SK-N-MC (cell line): ENCODE results near the gene FXYD3.

Experiments used
- DNase-seq: peaks from one replicate; pipeline ENCODE4 v3.0.0-alpha.2; 2011; ENCODE audit warnings: low read depth, low spot score
- H3K27ac ChIP-seq: fragments of 200-600 bp; sonication (generic); 2 replicates; pipeline ENCODE4 v1.5.1; 2016; ENCODE audit warnings: mixed run types
- H3K36me3 ChIP-seq: fragments of 200-600 bp; sonication (generic); 2 replicates; pipeline ENCODE4 v1.6.1; 2017; ENCODE audit warnings: antibody characterized with exemption, low read length, mixed read lengths; ENCODE audit not compliant: insufficient read depth
- H3K4me3 ChIP-seq: fragments of 200-600 bp; sonication (generic); 2 replicates; pipeline ENCODE4 v1.5.1; 2016
- H3K9ac ChIP-seq: fragments of 200-600 bp; sonication (generic); 2 replicates; pipeline ENCODE4 v1.8.0; 2017; ENCODE audit warnings: mixed run types, mixed read lengths; ENCODE audit not compliant: insufficient read length
- H3K9me3 ChIP-seq: fragments of 200-600 bp; sonication (generic); 2 replicates; pipeline ENCODE4 v1.6.1; 2017; ENCODE audit warnings: low read depth, mild to moderate bottlenecking, antibody characterized with exemption, low read length, moderate library complexity, mixed read lengths
- EZH2 ChIP-seq: fragments of 200-600 bp; sonication (generic); IDR thresholded peaks from one replicate; pipeline ENCODE4 v1.6.1; 2017; ENCODE audit warnings: antibody characterized with exemption
- FOXP2 ChIP-seq: optimal IDR thresholded peaks from 2 replicates; pipeline ENCODE3; 2011; ENCODE audit warnings: mild to moderate bottlenecking, moderate library complexity; ENCODE audit not compliant: insufficient read depth; ENCODE audit errors: extremely low read length, control extremely low read depth
- POLR2AphosphoS5 ChIP-seq: IDR thresholded peaks from 2 replicates; pipeline ENCODE4 v1.6.1; 2012; ENCODE audit warnings: mild to moderate bottlenecking, low read depth, low read length, borderline replicate concordance

FXYD3 gene

GRCh38 chr19:35142606-35143230, 27.1 kb downstream of the FXYD3 start:
- Histone ChIP-seq H3K4me3 (peak overlapping the region; percentile 42; the same call in 1 of the 2 replicates), H3K27ac (no peak overlapping the region), H3K36me3 (no peaks in the 10 kb centered on the region), H3K9ac (no peak overlapping the region), H3K9me3 (no peaks in the 10 kb centered on the region)
- no peak for TF ChIP-seq POLR2AphosphoS5
- no peak for TF ChIP-seq EZH2
- DNase-seq, result no peak

- Histone ChIP-seq H3K4me3 (peak within 1 kb of the TSS; percentile 42; the same call in 1 of the 2 replicates), H3K9me3 (no peaks in the 10 kb centered on the region), H3K9ac (no peak within 1 kb of the TSS), H3K36me3 (no peaks in the 10 kb centered on the region), H3K27ac (no peak within 1 kb of the TSS)
- DNase-seq, result no peak
- TF ChIP-seq EZH2, result no peak
- no peak for TF ChIP-seq POLR2AphosphoS5
- TF ChIP-seq FOXP2, result no peak
These were observed 27.6 kb downstream of the FXYD3 start, which contains the start of gene FXYD7 for GRCh38 chr19:35143231-35143715. Gene FXYD7 (plus strand): TSS chr19:35143255. CDS start chr19:35143334, 79 bp downstream.

- no peak for TF ChIP-seq POLR2AphosphoS5
- TF ChIP-seq FOXP2, result no peak
- TF ChIP-seq EZH2, result no peak
- Histone ChIP-seq H3K4me3 (no peak overlapping the region), H3K36me3 (no peaks in the 10 kb centered on the region), H3K9me3 (no peaks in the 10 kb centered on the region), H3K27ac (no peak overlapping the region), H3K9ac (no peak overlapping the region)
- DNase-seq, result no peak
These were observed 28.2 kb downstream of the FXYD3 start for GRCh38 chr19:35143818-35144217.

GRCh38 chr19:35144259-35144599, 28.6 kb downstream of the FXYD3 start:
- H3K4me3 ChIP-seq, result no peak overlapping the region
- H3K9me3 ChIP-seq, result no peaks in the 10 kb centered on the region
- no peak for TF ChIP-seq POLR2AphosphoS5
- TF ChIP-seq FOXP2, result no peak
- TF ChIP-seq EZH2, result no peak
- H3K27ac ChIP-seq, result no peak overlapping the region
- H3K36me3 ChIP-seq, result no peaks in the 10 kb centered on the region
- H3K9ac ChIP-seq, result no peak overlapping the region
- DNase-seq, result no peak

GRCh38 chr19:35144600-35145436, 29.2 kb downstream of the FXYD3 start:
- no peaks in the 10 kb centered on the region for H3K9me3 ChIP-seq
- no peak overlapping the region for H3K4me3 ChIP-seq
- no peak for DNase-seq
- no peak overlapping the region for H3K27ac ChIP-seq
- TF ChIP-seq EZH2 (no peak), POLR2AphosphoS5 (no peak), FOXP2 (no peak)
- no peak overlapping the region for H3K9ac ChIP-seq
- no peaks in the 10 kb centered on the region for H3K36me3 ChIP-seq

- H3K9ac ChIP-seq, result no peak overlapping the region
- H3K4me3 ChIP-seq, result no peak overlapping the region
- no peaks in the 10 kb centered on the region for H3K36me3 ChIP-seq
- H3K9me3 ChIP-seq, result no peaks in the 10 kb centered on the region
- H3K27ac ChIP-seq, result no peak overlapping the region
- no peak for DNase-seq
- no peak for TF ChIP-seq EZH2
- no peak for TF ChIP-seq FOXP2
- TF ChIP-seq POLR2AphosphoS5, result no peak
These were observed 31.3 kb downstream of the FXYD3 start for GRCh38 chr19:35146746-35147459.

- no peaks in the 10 kb centered on the region for H3K36me3 ChIP-seq
- H3K4me3 ChIP-seq, result no peak overlapping the region
- no peaks in the 10 kb centered on the region for H3K9me3 ChIP-seq
- H3K27ac ChIP-seq, result no peak overlapping the region
- no peak overlapping the region for H3K9ac ChIP-seq
- no peak for DNase-seq
- TF ChIP-seq POLR2AphosphoS5 (no peak), FOXP2 (no peak)
These were observed 33.8 kb downstream of the FXYD3 start for GRCh38 chr19:35149463-35149862.

- no peaks in the 10 kb centered on the region for H3K9me3 ChIP-seq
- no peak overlapping the region for H3K27ac ChIP-seq
- no peak for DNase-seq
- no peak overlapping the region for H3K4me3 ChIP-seq
- H3K36me3 ChIP-seq, result no peaks in the 10 kb centered on the region
- no peak for TF ChIP-seq EZH2
- TF ChIP-seq FOXP2, result no peak
- TF ChIP-seq POLR2AphosphoS5, result no peak
- H3K9ac ChIP-seq, result no peak overlapping the region
These were observed 34.8 kb downstream of the FXYD3 start for GRCh38 chr19:35150445-35150844.
